OCI-LY3 (cell line): Measurements from ENCODE around the gene NR3C1.

Source experiments
- H2AFZ ChIP-seq: fragments of 200-600, 300-600 bp; shearing (Covaris generic); 2 replicates; pipeline ENCODE4 v1.6.0; 2014; ENCODE audit warnings: antibody characterized with exemption, low read depth, low read length
- H3K27ac ChIP-seq: fragments of 200-600, 300-600 bp; sonication (generic); 2 replicates; pipeline ENCODE4 v1.5.1; 2014; ENCODE audit warnings: mild to moderate bottlenecking, low read length, moderate library complexity, mixed read lengths
- H3K27me3 ChIP-seq: fragments of 200-600, 300-600 bp; sonication (generic); 2 replicates; pipeline ENCODE4 v1.6.1; 2014; ENCODE audit warnings: low read depth, low read length, mixed read lengths
- H3K36me3 ChIP-seq: fragments of 200-600, 300-600 bp; sonication (generic); replicated peaks from 2 replicates; pipeline ENCODE3; 2014; ENCODE audit warnings: low read depth, low read length, mixed read lengths
- H3K4me1 ChIP-seq: fragments of 300-600, 200-600 bp; sonication (generic); 2 replicates; pipeline ENCODE4 v1.6.1; 2014; ENCODE audit warnings: low read length, mixed read lengths
- H3K4me2 ChIP-seq: fragments of 200-600, 300-600 bp; sonication (generic); 2 replicates; pipeline ENCODE4 v1.6.1; 2014; ENCODE audit warnings: low read length, mixed read lengths
- H3K4me3 ChIP-seq: fragments of 300-600, 200-600 bp; sonication (generic); 2 replicates; pipeline ENCODE4 v1.5.1; 2014; ENCODE audit warnings: antibody characterized with exemption, mild to moderate bottlenecking, low read length, moderate library complexity
- H3K79me2 ChIP-seq: fragments of 300-600, 200-600 bp; shearing (Covaris generic); 2 replicates; pipeline ENCODE4 v1.6.1; 2014; ENCODE audit warnings: mild to moderate bottlenecking, low read length, mixed read lengths
- H3K9ac ChIP-seq: fragments of 300-600, 200-600 bp; shearing (Covaris generic); 2 replicates; pipeline ENCODE4 v1.6.0; 2014; ENCODE audit warnings: mild to moderate bottlenecking, low read length, moderate library complexity
- H3K9me3 ChIP-seq: fragments of 200-600, 300-600 bp; shearing (Covaris generic); 2 replicates; pipeline ENCODE4 v1.6.1; 2014; ENCODE audit warnings: low read length, mixed read lengths; ENCODE audit not compliant: insufficient read depth
- H4K20me1 ChIP-seq: fragments of 200-600, 300-600 bp; sonication (generic); 2 replicates; pipeline ENCODE4 v1.6.1; 2016; ENCODE audit warnings: low read length, mixed read lengths; ENCODE audit not compliant: insufficient read depth
- CTCF ChIP-seq: fragments of 200-600, 300-600 bp; sonication (generic); IDR thresholded peaks from 2 replicates; pipeline ENCODE4 v1.5.1; 2014; ENCODE audit warnings: antibody characterized with exemption, low read length, low read depth
- EZH2phosphoT487 ChIP-seq: fragments of 200-600 bp; shearing (Covaris generic); IDR thresholded peaks from 2 replicates; pipeline ENCODE4 v1.6.1; 2018; ENCODE audit warnings: antibody characterized with exemption, mixed run types, low read depth

Gene NR3C1

GRCh38 chr5:143235423-143235822 is 168.1 kb downstream of the NR3C1 start:
- Histone ChIP-seq H3K79me2 (no peaks in the 10 kb centered on the region), H3K9ac (no peak overlapping the region), H3K27me3 (no peaks in the 10 kb centered on the region), H2AFZ (no peak overlapping the region), H3K9me3 (no peaks in the 10 kb centered on the region), H3K4me3 (no peak overlapping the region), H4K20me1 (no peaks in the 10 kb centered on the region), H3K4me2 (no peak overlapping the region), H3K36me3 (no peaks in the 10 kb centered on the region), H3K27ac (no peak overlapping the region), H3K4me1 (peaks cover 27% of the 10 kb centered on the region)
- TF ChIP-seq CTCF = no peak
- no peak for TF ChIP-seq EZH2phosphoT487

- H2AFZ ChIP-seq = no peak overlapping the region
- peaks cover 38% of the 10 kb centered on the region for H3K4me1 ChIP-seq
- TF ChIP-seq EZH2phosphoT487 (no peak), CTCF (no peak)
- H3K27me3 ChIP-seq = no peaks in the 10 kb centered on the region
- no peak overlapping the region for H3K9ac ChIP-seq
- no peaks in the 10 kb centered on the region for H3K36me3 ChIP-seq
- no peak overlapping the region for H3K4me2 ChIP-seq
- no peaks in the 10 kb centered on the region for H4K20me1 ChIP-seq
- no peak overlapping the region for H3K4me3 ChIP-seq
- H3K27ac ChIP-seq = no peak overlapping the region
- H3K9me3 ChIP-seq = peaks cover 2% of the 10 kb centered on the region; the same call in 1 of the 2 replicates
- H3K79me2 ChIP-seq = no peaks in the 10 kb centered on the region
Measured at GRCh38 chr5:143234162-143234842, 169.2 kb downstream of the NR3C1 start.

GRCh38 chr5:143233031-143233430 is 170.5 kb downstream of the NR3C1 start:
- peaks cover 46% of the 10 kb centered on the region for H3K4me1 ChIP-seq
- no peak overlapping the region for H3K4me3 ChIP-seq
- TF ChIP-seq CTCF = no peak
- no peak for TF ChIP-seq EZH2phosphoT487
- H3K79me2 ChIP-seq = no peaks in the 10 kb centered on the region
- no peak overlapping the region for H3K27ac ChIP-seq
- no peak overlapping the region for H2AFZ ChIP-seq
- no peak overlapping the region for H3K9ac ChIP-seq
- no peak overlapping the region for H3K4me2 ChIP-seq
- H3K27me3 ChIP-seq = no peaks in the 10 kb centered on the region
- peaks cover 7% of the 10 kb centered on the region; the same call in 1 of the 2 replicates for H3K9me3 ChIP-seq
- H3K36me3 ChIP-seq = no peaks in the 10 kb centered on the region
- H4K20me1 ChIP-seq = no peaks in the 10 kb centered on the region

GRCh38 chr5:143231973-143232812 is 171.3 kb downstream of the NR3C1 start:
- Histone ChIP-seq H3K9ac (no peak overlapping the region), H3K27ac (peak overlapping the region; percentile 80), H4K20me1 (no peaks in the 10 kb centered on the region), H3K4me3 (no peak overlapping the region; the same call in 1 of the 2 replicates), H3K4me1 (peaks cover 46% of the 10 kb centered on the region), H2AFZ (0 out of 2 replicates have a peak overlapping the region, but pooled peaks have one; percentile 43), H3K79me2 (no peaks in the 10 kb centered on the region), H3K9me3 (peaks cover 7% of the 10 kb centered on the region; the same call in 1 of the 2 replicates), H3K27me3 (no peaks in the 10 kb centered on the region), H3K4me2 (peak overlapping the region; percentile 89), H3K36me3 (no peaks in the 10 kb centered on the region)
- TF ChIP-seq CTCF (no peak), EZH2phosphoT487 (no peak)
